ENCODE data around the gene PBOV1.

The PBOV1 gene

GRCh38 chr6:138211601-138212000 lies 6.7 kb downstream of the PBOV1 start:
- no peaks in the 10 kb centered on the region for H3K9me3 ChIP-seq (ENCODE audit: severe bottlenecking)
- no peaks in the 10 kb centered on the region; the same call in 1 of the 2 replicates for H3K36me3 ChIP-seq (ENCODE audit: low read depth)
- no peak for ATAC-seq (ENCODE audit: low read depth)
- TF ChIP-seq CTCF (IDR thresholded peaks at IDR 0.05; ENCODE audit: poor library complexity, severe bottlenecking), result no peak
- no peaks in the 10 kb centered on the region for H3K4me1 ChIP-seq (ENCODE audit: insufficient read depth, poor library complexity, severe bottlenecking)
- no peak for DNase-seq (ENCODE audit: low spot score)
- no peaks in the 10 kb centered on the region for H3K27me3 ChIP-seq (ENCODE audit: insufficient read depth, poor library complexity, severe bottlenecking)
- H3K4me3 ChIP-seq (ENCODE audit: severe bottlenecking), result no peak overlapping the region
- no peak overlapping the region for H3K27ac ChIP-seq (ENCODE audit: poor library complexity, severe bottlenecking)

- H3K4me3 ChIP-seq (ENCODE audit: severe bottlenecking), result no peak overlapping the region
- H3K4me1 ChIP-seq (ENCODE audit: insufficient read depth, poor library complexity, severe bottlenecking), result no peaks in the 10 kb centered on the region
- H3K27ac ChIP-seq (ENCODE audit: poor library complexity, severe bottlenecking), result no peak overlapping the region
- no peaks in the 10 kb centered on the region; the same call in 1 of the 2 replicates for H3K36me3 ChIP-seq (ENCODE audit: low read depth)
- DNase-seq (ENCODE audit: low spot score) (no peak), ATAC-seq (ENCODE audit: low read depth) (no peak)
- no peak for TF ChIP-seq CTCF (IDR thresholded peaks at IDR 0.05; ENCODE audit: poor library complexity, severe bottlenecking)
- no peaks in the 10 kb centered on the region for H3K27me3 ChIP-seq (ENCODE audit: insufficient read depth, poor library complexity, severe bottlenecking)
- H3K9me3 ChIP-seq (ENCODE audit: severe bottlenecking), result no peaks in the 10 kb centered on the region
Measured at GRCh38 chr6:138211048-138211581, 7.2 kb downstream of the PBOV1 start.

GRCh38 chr6:138206862-138207261 lies 11.4 kb downstream of the PBOV1 start:
- Histone ChIP-seq H3K36me3 (ENCODE audit: low read depth) (no peaks in the 10 kb centered on the region), H3K4me1 (ENCODE audit: insufficient read depth, poor library complexity, severe bottlenecking) (no peaks in the 10 kb centered on the region), H3K9me3 (ENCODE audit: severe bottlenecking) (no peaks in the 10 kb centered on the region), H3K4me3 (ENCODE audit: severe bottlenecking) (no peak overlapping the region), H3K27me3 (ENCODE audit: insufficient read depth, poor library complexity, severe bottlenecking) (no peaks in the 10 kb centered on the region), H3K27ac (ENCODE audit: poor library complexity, severe bottlenecking) (no peak overlapping the region)
- DNase-seq (ENCODE audit: low spot score) (no peak), ATAC-seq (ENCODE audit: low read depth) (no peak)
- TF ChIP-seq CTCF (IDR thresholded peaks at IDR 0.05; ENCODE audit: poor library complexity, severe bottlenecking), result no peak

- Histone ChIP-seq H3K4me3 (ENCODE audit: severe bottlenecking) (no peak overlapping the region), H3K36me3 (ENCODE audit: low read depth) (no peaks in the 10 kb centered on the region), H3K27me3 (ENCODE audit: insufficient read depth, poor library complexity, severe bottlenecking) (no peaks in the 10 kb centered on the region), H3K9me3 (ENCODE audit: severe bottlenecking) (no peaks in the 10 kb centered on the region), H3K4me1 (ENCODE audit: insufficient read depth, poor library complexity, severe bottlenecking) (no peaks in the 10 kb centered on the region), H3K27ac (ENCODE audit: poor library complexity, severe bottlenecking) (no peak overlapping the region)
- TF ChIP-seq CTCF (IDR thresholded peaks at IDR 0.05; ENCODE audit: poor library complexity, severe bottlenecking), result no peak
- ATAC-seq (ENCODE audit: low read depth) (no peak), DNase-seq (ENCODE audit: low spot score) (no peak)
Measured at GRCh38 chr6:138205437-138206094, 12.7 kb downstream of the PBOV1 start.

GRCh38 chr6:138204792-138205384 lies 13.4 kb downstream of the PBOV1 start:
- Histone ChIP-seq H3K27ac (ENCODE audit: poor library complexity, severe bottlenecking) (no peak overlapping the region), H3K27me3 (ENCODE audit: insufficient read depth, poor library complexity, severe bottlenecking) (no peaks in the 10 kb centered on the region), H3K9me3 (ENCODE audit: severe bottlenecking) (no peaks in the 10 kb centered on the region), H3K4me3 (ENCODE audit: severe bottlenecking) (no peak overlapping the region), H3K4me1 (ENCODE audit: insufficient read depth, poor library complexity, severe bottlenecking) (no peaks in the 10 kb centered on the region), H3K36me3 (ENCODE audit: low read depth) (no peaks in the 10 kb centered on the region)
- no peak for TF ChIP-seq CTCF (IDR thresholded peaks at IDR 0.05; ENCODE audit: poor library complexity, severe bottlenecking)
- no peak for DNase-seq (ENCODE audit: low spot score)
- no peak for ATAC-seq (ENCODE audit: low read depth)

All from RWPE2 (cell line).